Neural cell (in vitro differentiated cells): Measurements from ENCODE around the gene ANO1.

Source experiments
- CTCF ChIP-seq: fragments of 450-650 bp; IDR thresholded peaks from 2 replicates; pipeline ENCODE4 v1.5.1; 2014; ENCODE audit warnings: antibody characterized with exemption, mild to moderate bottlenecking, moderate library complexity; ENCODE audit not compliant: poor library complexity, severe bottlenecking
- EP300 ChIP-seq: fragments of 450-650 bp; conservative IDR thresholded peaks from 2 replicates; pipeline ENCODE4 v1.6.1; 2014; ENCODE audit warnings: antibody characterized with exemption, mild to moderate bottlenecking, moderate library complexity; ENCODE audit not compliant: poor library complexity, severe bottlenecking
- EZH2 ChIP-seq: fragments of 200-600, 300-800 bp; shearing (Covaris generic), sonication (generic); IDR thresholded peaks from 2 replicates; pipeline ENCODE4 v1.6.1; 2014; ENCODE audit warnings: antibody characterized with exemption, low read length, borderline replicate concordance, mild to moderate bottlenecking; ENCODE audit not compliant: insufficient read depth, poor library complexity, severe bottlenecking
- MXI1 ChIP-seq: fragments of 450-650 bp; conservative IDR thresholded peaks from 2 replicates; pipeline ENCODE4 v1.6.1; 2014; ENCODE audit warnings: antibody characterized with exemption, mild to moderate bottlenecking; ENCODE audit not compliant: poor library complexity, severe bottlenecking
- POLR2AphosphoS5 ChIP-seq: IDR thresholded peaks from 2 replicates; pipeline ENCODE4 v1.6.1; 2012
- REST ChIP-seq: IDR thresholded peaks from 2 replicates; pipeline ENCODE4 v1.6.1; 2012; ENCODE audit warnings: borderline replicate concordance
- TAF1 ChIP-seq: IDR thresholded peaks from 2 replicates; pipeline ENCODE4 v1.6.1; 2012; ENCODE audit warnings: low read depth

- no peak for TF ChIP-seq POLR2AphosphoS5
- no peak for TF ChIP-seq CTCF
- TF ChIP-seq EP300 = no peak
- no peak for TF ChIP-seq REST
- TF ChIP-seq TAF1 = no peak
- no peak for TF ChIP-seq EZH2
- TF ChIP-seq MXI1 = no peak
Measured at GRCh38 chr11:70067036-70067435, 11.1 kb upstream of the ANO1 start.
